Measurements from ENCODE around the gene PPFIBP2. TPM values are rescaled to one million over a fixed set of nuclear protein-coding genes. Genes with fewer than 3 reads are reported as not detected.
A peak's percentile ranks its signal among the peaks of the same experiment; 100 is the strongest.

PPFIBP2 gene
- total and polyA plus RNA-seq, 2 of the 13 experiments (the other 11 are each of a cell fraction or from before 2014, with no cell fraction given): 15.0 to 52.5 TPM

- TF ChIP-seq, protein P1, sequence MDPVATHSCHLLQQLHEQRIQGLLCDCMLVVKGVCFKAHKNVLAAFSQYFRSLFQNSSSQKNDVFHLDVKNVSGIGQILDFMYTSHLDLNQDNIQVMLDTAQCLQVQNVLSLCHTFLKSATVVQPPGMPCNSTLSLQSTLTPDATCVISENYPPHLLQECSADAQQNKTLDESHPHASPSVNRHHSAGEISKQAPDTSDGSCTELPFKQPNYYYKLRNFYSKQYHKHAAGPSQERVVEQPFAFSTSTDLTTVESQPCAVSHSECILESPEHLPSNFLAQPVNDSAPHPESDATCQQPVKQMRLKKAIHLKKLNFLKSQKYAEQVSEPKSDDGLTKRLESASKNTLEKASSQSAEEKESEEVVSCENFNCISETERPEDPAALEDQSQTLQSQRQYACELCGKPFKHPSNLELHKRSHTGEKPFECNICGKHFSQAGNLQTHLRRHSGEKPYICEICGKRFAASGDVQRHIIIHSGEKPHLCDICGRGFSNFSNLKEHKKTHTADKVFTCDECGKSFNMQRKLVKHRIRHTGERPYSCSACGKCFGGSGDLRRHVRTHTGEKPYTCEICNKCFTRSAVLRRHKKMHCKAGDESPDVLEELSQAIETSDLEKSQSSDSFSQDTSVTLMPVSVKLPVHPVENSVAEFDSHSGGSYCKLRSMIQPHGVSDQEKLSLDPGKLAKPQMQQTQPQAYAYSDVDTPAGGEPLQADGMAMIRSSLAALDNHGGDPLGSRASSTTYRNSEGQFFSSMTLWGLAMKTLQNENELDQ (CRISPR knock-in tag; IDR thresholded peaks at IDR 0.05; ENCODE audit: borderline replicate concordance): no peak
- TF ChIP-seq ZBTB21 (CRISPR knock-in tag; IDR thresholded peaks at IDR 0.05) (no peak), ZNF224 (CRISPR knock-in tag; IDR thresholded peaks at IDR 0.05) (no peak), TGIF2 (CRISPR knock-in tag; IDR thresholded peaks at IDR 0.05) (peak; percentile 53; the same call in 1 of the 2 replicates), NFYB (CRISPR knock-in tag; IDR thresholded peaks at IDR 0.05) (no peak), ZNF501 (CRISPR knock-in tag; IDR thresholded peaks at IDR 0.05) (0 out of 2 replicates have a peak, but pooled peaks have one; percentile 32), TFDP2 (CRISPR knock-in tag; IDR thresholded peaks at IDR 0.05) (no peak), HNF4A (CRISPR knock-in tag; IDR thresholded peaks at IDR 0.05) (no peak), ZSCAN22 (CRISPR knock-in tag; IDR thresholded peaks at IDR 0.05) (no peak), ZNF580 (CRISPR knock-in tag; IDR thresholded peaks at IDR 0.05; ENCODE audit: borderline replicate concordance, low read depth) (0 out of 2 replicates have a peak, but pooled peaks have one; percentile 34), ZNF232 (CRISPR knock-in tag; IDR thresholded peaks at IDR 0.05; ENCODE audit: borderline replicate concordance) (no peak), MTF2 (CRISPR knock-in tag; IDR thresholded peaks at IDR 0.05; ENCODE audit: borderline replicate concordance) (no peak), MED13 (CRISPR knock-in tag; IDR thresholded peaks at IDR 0.05) (no peak), JUN (CRISPR knock-in tag; IDR thresholded peaks at IDR 0.05) (no peak), YEATS4 (CRISPR knock-in tag; IDR thresholded peaks at IDR 0.05; ENCODE audit: borderline replicate concordance) (no peak), ZC3H4 (CRISPR knock-in tag; IDR thresholded peaks at IDR 0.05; ENCODE audit: borderline replicate concordance) (no peak), HDAC2 (CRISPR knock-in tag; IDR thresholded peaks at IDR 0.05) (no peak), NBN (conservative IDR thresholded peaks at IDR 0.05) (no peak)
- TF ChIP-seq, protein P2, sequence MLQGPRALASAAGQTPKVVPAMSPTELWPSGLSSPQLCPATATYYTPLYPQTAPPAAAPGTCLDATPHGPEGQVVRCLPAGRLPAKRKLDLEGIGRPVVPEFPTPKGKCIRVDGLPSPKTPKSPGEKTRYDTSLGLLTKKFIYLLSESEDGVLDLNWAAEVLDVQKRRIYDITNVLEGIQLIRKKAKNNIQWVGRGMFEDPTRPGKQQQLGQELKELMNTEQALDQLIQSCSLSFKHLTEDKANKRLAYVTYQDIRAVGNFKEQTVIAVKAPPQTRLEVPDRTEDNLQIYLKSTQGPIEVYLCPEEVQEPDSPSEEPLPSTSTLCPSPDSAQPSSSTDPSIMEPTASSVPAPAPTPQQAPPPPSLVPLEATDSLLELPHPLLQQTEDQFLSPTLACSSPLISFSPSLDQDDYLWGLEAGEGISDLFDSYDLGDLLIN (CRISPR knock-in tag; IDR thresholded peaks at IDR 0.05; ENCODE audit: borderline replicate concordance): no peak
- TF ChIP-seq, protein P3, sequence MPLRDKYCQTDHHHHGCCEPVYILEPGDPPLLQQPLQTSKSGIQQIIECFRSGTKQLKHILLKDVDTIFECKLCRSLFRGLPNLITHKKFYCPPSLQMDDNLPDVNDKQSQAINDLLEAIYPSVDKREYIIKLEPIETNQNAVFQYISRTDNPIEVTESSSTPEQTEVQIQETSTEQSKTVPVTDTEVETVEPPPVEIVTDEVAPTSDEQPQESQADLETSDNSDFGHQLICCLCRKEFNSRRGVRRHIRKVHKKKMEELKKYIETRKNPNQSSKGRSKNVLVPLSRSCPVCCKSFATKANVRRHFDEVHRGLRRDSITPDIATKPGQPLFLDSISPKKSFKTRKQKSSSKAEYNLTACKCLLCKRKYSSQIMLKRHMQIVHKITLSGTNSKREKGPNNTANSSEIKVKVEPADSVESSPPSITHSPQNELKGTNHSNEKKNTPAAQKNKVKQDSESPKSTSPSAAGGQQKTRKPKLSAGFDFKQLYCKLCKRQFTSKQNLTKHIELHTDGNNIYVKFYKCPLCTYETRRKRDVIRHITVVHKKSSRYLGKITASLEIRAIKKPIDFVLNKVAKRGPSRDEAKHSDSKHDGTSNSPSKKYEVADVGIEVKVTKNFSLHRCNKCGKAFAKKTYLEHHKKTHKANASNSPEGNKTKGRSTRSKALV (CRISPR knock-in tag; IDR thresholded peaks at IDR 0.05): no peak
These were observed 151.9 kb downstream of the PPFIBP2 start (continued) for GRCh38 chr11:7665473-7666291.
